Esophagus squamous epithelium (tissue), 4 donors: ENCODE data around the gene PRPF39.

ENCODE experiments used
- CTCF ChIP-seq, 6 experiments: fragments of 450-650 bp in 4 of 6; fragments of 200-600 bp in 2 of 6; sonication (generic) in 2 of 6; IDR thresholded peaks; one replicate each; pipeline ENCODE4 v1.5.1; 2016 to 2019; ENCODE audit warnings: antibody characterized with exemption in 6 of 6, mild to moderate bottlenecking in 4 of 6, moderate library complexity in 4 of 6
- POLR2A ChIP-seq, 4 donors: fragments of 450-650 bp; IDR thresholded peaks; one replicate each; pipeline ENCODE4 v1.6.1; 2017; ENCODE audit warnings: antibody characterized with exemption in 4 of 4, mild to moderate bottlenecking in 4 of 4, moderate library complexity in 3 of 4

GRCh38 chr14:45091710-45092109 lies 7.8 kb downstream of the PRPF39 start:
- no peak for TF ChIP-seq CTCF (IDR thresholded peaks at IDR 0.05)
- TF ChIP-seq POLR2A (IDR thresholded peaks at IDR 0.05): no peak
